Activated CD4-positive, alpha-beta T cell treated with anti-CD3 and anti-CD28 coated beads for 1 hour (primary cell): ENCODE measurements around the gene ODF2.

Experiments used
- DNase-seq: peaks from one replicate; pipeline ENCODE4 v3.0.0-alpha.2; 2020

The ODF2 gene

GRCh38 chr9:128532581-128532980 is 76.8 kb downstream of the ODF2 start:
- DNase-seq: no peak

- no peak for DNase-seq
Measured at GRCh38 chr9:128540634-128541360, 85.0 kb downstream of the ODF2 start.

- DNase-seq: no peak
Measured at GRCh38 chr9:128546504-128546903, 90.7 kb downstream of the ODF2 start.

GRCh38 chr9:128548876-128549275 is 93.1 kb downstream of the ODF2 start:
- DNase-seq: no peak

GRCh38 chr9:128550226-128550625 is 94.4 kb downstream of the ODF2 start:
- DNase-seq: no peak
